OCI-LY1 (cell line): ENCODE data around the gene CCDC159.
"Not testable (repeated sequence)": the region's sequence is repeated elsewhere in the genome, so short reads cannot be mapped to it uniquely, and the experiment has no call there.

ENCODE experiments used
- H2AFZ ChIP-seq: fragments of 200-600 bp; sonication (generic), shearing (Covaris generic); 2 replicates; pipeline ENCODE4 v1.6.0; 2014; ENCODE audit warnings: antibody characterized with exemption, mild to moderate bottlenecking, low read length
- H3F3A ChIP-seq: fragments of 200-600 bp; sonication (generic), shearing (Covaris generic); 2 replicates; pipeline ENCODE4 v1.6.0; 2014; ENCODE audit warnings: mild to moderate bottlenecking, antibody characterized with exemption, low read length, moderate library complexity; ENCODE audit not compliant: insufficient read depth
- H3K27ac ChIP-seq: fragments of 200-600 bp; sonication (generic); 2 replicates; pipeline ENCODE4 v1.5.1; 2014; ENCODE audit warnings: low read length, mixed run types, mild to moderate bottlenecking, low read depth; ENCODE audit not compliant: poor library complexity, severe bottlenecking
- H3K27me3 ChIP-seq: fragments of 200-600 bp; sonication (generic); 2 replicates; pipeline ENCODE4 v1.6.0; 2014; ENCODE audit warnings: antibody characterized with exemption, mild to moderate bottlenecking, low read length, moderate library complexity; ENCODE audit not compliant: insufficient read depth
- H3K36me3 ChIP-seq: fragments of 200-600 bp; sonication (generic); 2 replicates; pipeline ENCODE4 v1.6.1; 2014; ENCODE audit warnings: mild to moderate bottlenecking, antibody characterized with exemption, low read length, moderate library complexity, mixed read lengths; ENCODE audit not compliant: insufficient read depth
- H3K4me1 ChIP-seq: fragments of 200-600 bp; sonication (generic); 2 replicates; pipeline ENCODE4 v1.5.1; 2014; ENCODE audit warnings: mild to moderate bottlenecking, low read length, moderate library complexity; ENCODE audit not compliant: insufficient read depth, severe bottlenecking
- H3K4me2 ChIP-seq: fragments of 200-600 bp; sonication (generic), shearing (Covaris generic); 2 replicates; pipeline ENCODE4 v1.6.1; 2014; ENCODE audit warnings: low read length
- H3K4me3 ChIP-seq: fragments of 200-600 bp; sonication (generic); 2 replicates; pipeline ENCODE4 v1.5.1; 2014; ENCODE audit warnings: low read length, low read depth, mild to moderate bottlenecking, mixed read lengths; ENCODE audit not compliant: poor library complexity, severe bottlenecking
- H3K79me2 ChIP-seq: fragments of 200-600 bp; shearing (Covaris generic); 2 replicates; pipeline ENCODE4 v1.6.1; 2016; ENCODE audit warnings: mixed run types, low read length, mixed read lengths; ENCODE audit not compliant: insufficient read depth
- H3K9ac ChIP-seq: fragments of 200-600 bp; sonication (generic), shearing (Covaris generic); 2 replicates; pipeline ENCODE4 v1.6.1; 2014; ENCODE audit warnings: mild to moderate bottlenecking, low read length, mixed read lengths
- H3K9me2 ChIP-seq: fragments of 200-600 bp; sonication (generic), shearing (Covaris generic); 2 replicates; pipeline ENCODE4 v1.6.1; 2014; ENCODE audit warnings: low read depth, mild to moderate bottlenecking, low read length, mixed read lengths
- H3K9me3 ChIP-seq: fragments of 200-600 bp; shearing (Covaris generic); 2 replicates; pipeline ENCODE4 v1.6.1; 2014; ENCODE audit warnings: low read length, mixed read lengths
- H4K20me1 ChIP-seq: fragments of 200-600 bp; sonication (generic), shearing (Covaris generic); 2 replicates; pipeline ENCODE4 v1.6.0; 2016; ENCODE audit warnings: mild to moderate bottlenecking, low read length; ENCODE audit not compliant: insufficient read depth
- CTCF ChIP-seq: fragments of 200-600 bp; sonication (generic), shearing (Covaris generic); IDR thresholded peaks from 2 replicates; pipeline ENCODE4 v1.5.1; 2017; ENCODE audit warnings: mild to moderate bottlenecking, antibody characterized with exemption, low read length, moderate library complexity, mixed read lengths
- EZH2 ChIP-seq: fragments of 200-600 bp; sonication (generic), shearing (Covaris generic); IDR thresholded peaks from 2 replicates; pipeline ENCODE4 v1.8.0; 2017; ENCODE audit warnings: borderline replicate concordance, mixed run types, mild to moderate bottlenecking, antibody characterized with exemption, low read length, moderate library complexity, mixed read lengths

The CCDC159 gene

GRCh38 chr19:11377237-11377636 lies 30.9 kb downstream of the CCDC159 start:
- H4K20me1 ChIP-seq, result no peaks in the 10 kb centered on the region
- H3K4me1 ChIP-seq, result peaks cover 46% of the 10 kb centered on the region
- peaks cover 14% of the 10 kb centered on the region; the same call in 1 of the 2 replicates for H3K36me3 ChIP-seq
- H3K9me2 ChIP-seq, result no peaks in the 10 kb centered on the region
- peak overlapping the region; percentile 88 for H3K27ac ChIP-seq
- no peak overlapping the region; the same call in 1 of the 2 replicates for H2AFZ ChIP-seq
- TF ChIP-seq CTCF, result no peak
- TF ChIP-seq EZH2, result no peak
- peak overlapping the region; percentile 25; the same call in 1 of the 2 replicates for H3K9ac ChIP-seq
- H3K79me2 ChIP-seq, result no peaks in the 10 kb centered on the region
- no peaks in the 10 kb centered on the region for H3F3A ChIP-seq
- no peaks in the 10 kb centered on the region for H3K9me3 ChIP-seq
- peak overlapping the region; percentile 84 for H3K4me2 ChIP-seq
- peak overlapping the region; percentile 64 for H3K4me3 ChIP-seq
- no peaks in the 10 kb centered on the region for H3K27me3 ChIP-seq

GRCh38 chr19:11377756-11378155 lies 31.4 kb downstream of the CCDC159 start:
- TF ChIP-seq CTCF, result no peak
- Histone ChIP-seq H3F3A (no peaks in the 10 kb centered on the region), H3K4me1 (peaks cover 48% of the 10 kb centered on the region), H2AFZ (no peak overlapping the region), H3K9me2 (no peaks in the 10 kb centered on the region), H3K9ac (no peak overlapping the region), H3K9me3 (no peaks in the 10 kb centered on the region), H3K36me3 (peaks cover 14% of the 10 kb centered on the region; the same call in 1 of the 2 replicates), H3K27me3 (no peaks in the 10 kb centered on the region), H3K4me3 (no peak overlapping the region), H3K27ac (peak overlapping the region; percentile 88), H3K79me2 (no peaks in the 10 kb centered on the region), H3K4me2 (no peak overlapping the region), H4K20me1 (no peaks in the 10 kb centered on the region)

- no peaks in the 10 kb centered on the region for H3K9me3 ChIP-seq
- H3K9me2 ChIP-seq, result no peaks in the 10 kb centered on the region
- H3F3A ChIP-seq, result no peaks in the 10 kb centered on the region
- peaks cover 53% of the 10 kb centered on the region for H3K4me1 ChIP-seq
- H3K4me2 ChIP-seq, result no peak overlapping the region
- H3K27me3 ChIP-seq, result no peaks in the 10 kb centered on the region
- no peaks in the 10 kb centered on the region for H4K20me1 ChIP-seq
- no peak overlapping the region for H3K4me3 ChIP-seq
- no peaks in the 10 kb centered on the region for H3K79me2 ChIP-seq
- no peak overlapping the region for H3K27ac ChIP-seq
- peaks cover 14% of the 10 kb centered on the region; the same call in 1 of the 2 replicates for H3K36me3 ChIP-seq
- TF ChIP-seq CTCF (peak; percentile 57), EZH2 (no peak)
- H3K9ac ChIP-seq, result no peak overlapping the region
- no peak overlapping the region for H2AFZ ChIP-seq
Observed at GRCh38 chr19:11378319-11379189, 32.2 kb downstream of the CCDC159 start.

- H3K4me3 ChIP-seq, H3K9ac ChIP-seq, H4K20me1 ChIP-seq, H3K27ac ChIP-seq, H3K79me2 ChIP-seq, H2AFZ ChIP-seq, H3F3A ChIP-seq, H3K9me3 ChIP-seq, H3K9me2 ChIP-seq, H3K27me3 ChIP-seq: not testable (repeated sequence)
- Histone ChIP-seq H3K4me2 (peak overlapping the region; percentile 89), H3K36me3 (peaks cover 14% of the 10 kb centered on the region; the same call in 1 of the 2 replicates), H3K4me1 (peaks cover 49% of the 10 kb centered on the region)
Observed at GRCh38 chr19:11379269-11379845, 33.0 kb downstream of the CCDC159 start.
